HPDE6-E6E7 (cell line): ENCODE results near the gene SMOC2.
A peak's percentile ranks its signal among the peaks of the same experiment; 100 is the strongest.
"Not testable (repeated sequence)": the region's sequence is repeated elsewhere in the genome, so short reads cannot be mapped to it uniquely, and the experiment has no call there.

Source experiments
- DNase-seq: peaks from one replicate; pipeline ENCODE4 v3.0.0; 2011; ENCODE audit warnings: missing footprints; ENCODE audit errors: extremely low spot score

The SMOC2 gene

DNA sequence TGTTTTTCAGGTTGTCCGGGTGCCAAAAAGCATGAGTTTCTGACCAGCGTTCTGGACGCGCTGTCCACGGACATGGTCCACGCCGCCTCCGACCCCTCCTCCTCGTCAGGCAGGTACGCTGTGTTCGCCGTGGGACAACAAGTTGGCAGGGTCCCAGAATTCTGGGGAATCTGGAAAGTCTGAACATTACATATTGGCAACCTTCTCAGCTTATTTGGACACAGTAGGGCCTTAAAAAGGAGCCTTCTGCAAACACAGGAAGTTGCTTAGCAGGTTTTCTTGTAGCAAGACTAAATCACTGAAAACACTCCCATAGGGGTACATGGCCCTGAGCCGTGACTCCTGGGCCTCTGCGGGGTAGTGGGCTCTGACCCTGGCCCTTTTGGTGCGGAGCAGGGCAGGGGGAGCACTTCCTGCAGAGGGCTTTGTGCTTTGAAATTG is 209.7 kb downstream of the SMOC2 start:
- no peak for DNase-seq

DNA sequence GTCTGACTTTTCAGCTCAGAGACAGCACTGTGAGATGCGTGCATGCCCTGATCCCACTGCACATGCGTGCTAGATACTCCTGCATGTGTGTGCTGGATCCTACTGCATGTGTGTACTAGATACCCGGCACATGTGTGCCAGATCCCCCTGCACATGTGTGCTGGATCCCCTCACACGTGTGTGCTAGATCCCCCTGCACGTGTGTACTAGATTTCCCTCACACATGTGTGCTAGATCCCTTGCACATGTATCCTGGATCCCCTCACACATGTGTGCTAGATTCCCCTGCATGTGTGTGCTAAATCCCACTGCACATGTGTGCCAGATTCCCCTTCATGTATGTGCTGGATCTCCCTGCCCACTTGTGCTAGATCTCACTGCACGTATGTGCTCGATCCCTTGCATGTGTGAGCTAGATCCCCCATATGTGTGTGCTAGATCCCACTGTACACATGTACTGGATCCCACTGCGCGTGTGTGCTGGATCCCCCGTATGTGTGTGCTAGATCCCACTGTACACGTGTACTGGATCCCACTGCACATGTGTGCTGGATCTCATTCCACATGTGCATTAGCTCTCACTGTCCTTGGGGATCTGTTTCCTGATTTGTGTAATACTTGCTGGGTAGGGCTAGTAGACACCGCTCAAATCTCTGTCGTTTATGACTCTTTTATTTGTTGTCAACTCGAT is 214.6 kb downstream of the SMOC2 start:
- DNase-seq, result no peak

DNA sequence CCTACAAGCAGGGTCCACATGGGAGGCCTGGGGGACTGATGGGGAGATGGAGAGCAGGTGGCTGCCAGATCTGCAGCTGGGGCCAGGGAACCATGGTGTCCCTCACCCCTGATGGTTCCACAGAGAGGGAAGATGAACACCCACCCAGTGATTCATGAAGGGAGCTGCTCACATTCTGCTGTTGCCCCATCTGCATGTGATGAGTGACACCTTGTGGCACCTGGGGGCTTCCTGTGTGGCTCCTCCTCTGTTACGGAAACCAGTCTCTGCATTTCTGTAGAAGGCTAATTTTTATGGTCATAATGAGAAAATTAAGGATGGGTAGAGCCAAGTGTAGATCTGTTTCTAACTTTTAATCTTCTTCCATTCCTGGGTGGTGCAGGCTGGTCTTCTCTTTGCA is 217.1 kb downstream of the SMOC2 start:
- no peak for DNase-seq

DNA sequence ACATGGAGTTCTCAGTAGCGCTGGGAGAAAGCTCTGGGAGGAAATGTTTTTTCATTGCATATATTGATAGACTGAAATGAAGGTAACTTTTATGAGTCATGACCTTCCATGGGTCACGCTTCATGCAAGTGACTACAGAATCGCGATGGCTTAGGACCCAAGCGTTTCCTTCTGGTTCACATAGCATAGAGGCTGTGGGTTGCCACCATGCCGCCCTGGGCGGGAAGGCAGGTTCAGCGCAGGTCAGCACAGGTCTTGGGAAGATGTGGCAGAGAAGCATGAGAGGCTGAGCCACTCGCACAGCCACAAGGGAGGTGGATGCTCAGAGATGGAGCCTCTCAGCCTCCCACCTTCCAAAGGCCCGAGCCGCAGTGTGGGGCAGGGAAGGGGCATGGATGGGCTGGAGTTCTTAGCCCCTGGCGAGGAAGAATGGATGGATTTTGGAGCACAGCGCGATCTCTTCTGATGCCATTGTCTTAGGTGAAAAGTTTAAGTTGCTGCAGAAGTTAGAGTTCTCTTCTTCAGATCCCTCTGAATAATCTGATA is 219.5 kb downstream of the SMOC2 start:
- no peak for DNase-seq

DNA sequence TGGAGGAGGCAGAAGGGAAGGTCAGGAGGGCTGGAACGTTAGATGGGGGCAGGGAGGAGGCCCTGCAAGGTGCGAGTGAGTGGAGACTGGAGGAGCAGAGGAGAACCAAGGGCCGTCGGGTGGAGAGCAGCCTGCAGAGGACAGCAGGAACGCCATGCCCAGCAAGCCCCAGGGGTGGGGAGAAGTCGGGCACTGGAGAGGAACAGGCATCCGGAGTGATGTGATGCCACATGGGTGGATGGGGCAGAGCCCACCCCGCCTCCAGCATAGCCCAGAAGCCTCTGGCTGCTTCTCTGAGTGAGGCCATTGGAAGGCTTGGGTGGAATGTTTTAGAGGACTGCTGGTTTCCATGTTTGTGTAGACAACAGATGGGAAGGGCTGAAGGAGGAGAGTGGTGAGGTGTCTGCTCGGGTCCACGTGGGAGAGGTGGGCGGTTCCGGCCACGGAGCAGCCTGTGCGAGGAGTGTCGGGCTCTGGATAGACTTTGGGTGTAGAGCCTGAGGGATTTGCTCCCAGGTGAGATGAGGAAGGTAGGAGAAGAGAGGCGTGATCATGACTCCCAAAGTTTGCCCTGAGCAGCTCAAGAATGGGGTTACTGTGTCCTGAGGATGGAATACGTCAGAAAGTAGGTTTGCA is 221.4 kb downstream of the SMOC2 start:
- no peak for DNase-seq

DNA sequence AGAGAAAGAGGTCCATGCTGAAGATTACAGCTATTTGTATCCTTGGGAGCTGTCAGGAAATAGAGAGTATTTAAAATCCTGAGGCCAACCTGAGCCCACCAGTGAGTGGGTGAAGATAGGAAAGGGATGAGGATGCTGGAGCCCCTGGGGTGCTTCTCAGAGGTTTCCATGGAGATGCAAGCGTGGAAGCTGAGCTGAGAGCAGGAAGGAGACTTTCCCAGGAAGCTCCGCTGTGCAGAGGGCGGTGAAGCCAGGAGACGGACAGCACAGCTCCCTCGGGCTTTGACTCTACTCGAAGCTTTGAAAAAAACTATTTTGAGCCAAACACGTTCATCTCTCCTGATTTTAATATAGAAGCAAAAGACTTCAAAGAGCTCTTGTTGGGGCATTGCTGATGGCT is 222.1 kb downstream of the SMOC2 start:
- no peak for DNase-seq

DNA sequence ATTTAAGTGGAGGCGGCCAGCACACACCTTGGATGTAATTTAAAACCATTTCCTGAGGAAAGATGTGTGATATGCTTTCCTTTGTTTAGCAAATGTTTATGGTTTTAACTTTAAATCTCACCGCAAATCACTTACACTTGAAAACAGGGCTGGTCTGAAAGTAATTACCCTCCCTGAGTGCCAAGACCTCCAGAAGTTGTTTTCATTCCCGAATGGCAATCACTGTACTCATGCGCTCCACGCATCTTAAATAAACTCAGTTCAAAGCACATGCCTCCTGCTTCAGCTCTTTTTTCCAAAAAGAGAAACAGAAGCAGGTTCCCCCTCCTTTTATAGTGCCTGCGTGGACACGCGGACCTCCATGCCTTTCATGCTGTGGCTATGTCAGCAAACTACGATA is 224.0 kb downstream of the SMOC2 start:
- DNase-seq, result no peak

DNA sequence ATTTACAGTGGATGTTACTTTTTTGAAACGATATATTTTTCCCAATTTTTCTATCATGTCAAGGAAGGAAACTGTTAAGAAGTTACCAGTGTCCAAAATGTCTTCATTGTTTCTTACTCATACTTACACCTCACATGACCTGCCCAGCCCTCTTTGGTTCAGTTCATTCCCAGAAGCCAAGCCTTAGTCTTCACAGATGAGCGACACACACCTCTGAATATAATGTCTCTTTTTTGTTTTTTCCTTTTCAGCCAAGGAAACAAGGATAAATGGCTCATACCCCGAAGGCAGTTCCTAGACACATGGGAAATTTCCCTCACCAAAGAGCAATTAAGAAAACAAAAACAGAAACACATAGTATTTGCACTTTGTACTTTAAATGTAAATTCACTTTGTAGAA is 225.2 kb downstream of the SMOC2 start:
- peak; percentile 59 for DNase-seq

DNA sequence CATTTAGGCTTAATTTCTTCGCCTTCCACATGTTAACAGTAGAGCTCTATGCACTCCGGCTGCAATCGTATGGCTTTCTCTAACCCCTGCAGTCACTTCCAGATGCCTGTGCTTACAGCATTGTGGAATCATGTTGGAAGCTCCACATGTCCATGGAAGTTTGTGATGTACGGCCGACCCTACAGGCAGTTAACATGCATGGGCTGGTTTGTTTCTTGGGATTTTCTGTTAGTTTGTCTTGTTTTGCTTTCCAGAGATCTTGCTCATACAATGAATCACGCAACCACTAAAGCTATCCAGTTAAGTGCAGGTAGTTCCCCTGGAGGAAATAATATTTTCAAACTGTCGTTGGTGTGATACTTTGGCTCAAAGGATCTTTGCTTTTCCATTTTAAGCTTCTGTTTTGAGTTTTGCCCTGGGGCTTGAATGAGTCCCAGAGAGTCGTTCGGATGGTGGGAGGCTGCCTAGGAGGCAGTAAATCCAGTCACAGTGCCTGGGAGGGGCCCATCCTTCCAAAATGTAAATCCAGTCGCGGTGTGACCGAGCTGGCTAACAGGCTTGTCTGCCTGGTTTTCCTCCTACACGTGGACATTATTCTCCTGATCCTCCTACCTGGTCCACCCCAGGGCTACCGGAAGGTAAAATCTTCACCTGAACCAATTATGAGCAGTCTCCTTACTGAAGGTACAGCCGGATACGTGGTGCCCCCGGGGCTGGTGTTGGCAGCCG is 225.9 kb downstream of the SMOC2 start:
- peak; percentile 70 for DNase-seq

DNA sequence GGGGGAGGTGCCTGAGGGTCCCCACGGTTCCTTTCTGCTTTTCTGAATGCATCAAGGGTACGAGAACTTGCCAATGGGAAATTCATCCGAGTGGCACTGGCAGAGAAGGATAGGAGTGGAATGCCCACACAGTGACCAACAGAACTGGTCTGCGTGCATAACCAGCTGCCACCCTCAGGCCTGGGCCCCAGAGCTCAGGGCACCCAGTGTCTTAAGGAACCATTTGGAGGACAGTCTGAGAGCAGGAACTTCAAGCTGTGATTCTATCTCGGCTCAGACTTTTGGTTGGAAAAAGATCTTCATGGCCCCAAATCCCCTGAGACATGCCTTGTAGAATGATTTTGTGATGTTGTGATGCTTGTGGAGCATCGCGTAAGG is 226.4 kb downstream of the SMOC2 start:
- no peak for DNase-seq

DNA sequence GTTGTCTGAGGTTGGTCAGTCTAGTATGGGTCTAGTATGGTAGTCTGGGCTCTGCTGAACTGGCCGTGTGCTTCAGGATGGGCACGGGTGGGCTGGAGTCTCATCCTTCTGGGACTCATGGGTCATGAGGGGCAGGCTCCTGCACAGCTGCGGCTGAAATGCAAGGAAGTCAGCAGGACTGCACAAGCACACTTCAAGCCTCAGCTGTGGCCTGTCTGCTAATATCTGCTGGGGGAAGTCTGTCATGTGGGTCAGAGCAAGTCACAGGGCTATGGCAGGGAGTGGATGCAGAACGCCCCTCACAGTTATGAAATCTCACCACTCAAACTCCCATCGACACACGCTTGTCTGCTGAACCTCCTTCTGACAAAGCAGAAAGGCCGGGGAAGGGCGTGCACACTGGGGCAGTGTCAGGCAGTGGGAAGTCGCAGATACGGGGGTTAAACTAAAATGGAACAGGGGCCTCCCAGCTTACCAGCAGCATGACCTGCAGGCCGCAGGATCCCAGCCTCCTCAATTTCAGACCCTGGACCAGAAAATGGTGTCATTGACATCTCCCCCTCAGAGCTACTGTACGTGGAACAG is 229.5 kb downstream of the SMOC2 start:
- DNase-seq, result no peak

DNA sequence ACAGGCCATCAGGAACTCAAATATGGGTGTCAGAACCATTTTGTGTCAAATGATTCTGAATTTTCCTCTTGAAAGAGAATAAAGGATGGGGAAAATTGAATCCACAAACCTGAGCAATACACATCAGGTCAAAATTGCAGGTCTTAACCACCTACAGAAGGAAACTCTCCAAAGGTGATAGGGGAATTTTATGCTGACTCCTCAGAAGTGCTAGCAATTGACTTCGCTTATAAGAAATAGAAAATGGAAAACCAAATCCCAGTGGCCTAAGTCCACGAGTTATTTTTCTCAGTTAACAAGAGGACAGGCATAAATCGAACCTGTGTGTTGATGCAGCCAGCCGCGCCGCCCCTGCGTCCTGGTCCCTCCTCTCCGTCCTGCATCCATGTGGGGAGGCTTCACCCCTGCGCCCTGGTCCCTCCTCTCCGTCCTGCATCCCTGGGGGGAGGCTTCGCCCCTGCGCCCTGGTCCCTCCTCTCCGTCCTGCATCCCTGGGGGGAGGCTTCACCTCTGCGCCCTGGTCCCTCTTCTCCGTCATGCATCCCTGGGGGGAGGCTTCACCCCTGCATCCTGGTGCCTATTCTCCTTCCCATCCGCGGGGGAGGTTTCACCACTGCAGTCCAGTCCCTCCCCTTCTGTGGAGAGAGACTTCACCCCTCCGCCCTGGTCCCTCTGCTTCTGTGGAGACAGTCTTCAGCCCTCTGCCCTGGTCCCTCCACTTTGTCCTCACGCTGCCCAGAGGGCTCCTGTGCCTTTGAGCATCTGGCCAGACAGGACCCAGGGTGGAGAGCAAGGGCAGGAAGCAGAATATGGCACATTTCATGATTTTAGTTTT is 230.3 kb downstream of the SMOC2 start:
- DNase-seq, result no peak

DNA sequence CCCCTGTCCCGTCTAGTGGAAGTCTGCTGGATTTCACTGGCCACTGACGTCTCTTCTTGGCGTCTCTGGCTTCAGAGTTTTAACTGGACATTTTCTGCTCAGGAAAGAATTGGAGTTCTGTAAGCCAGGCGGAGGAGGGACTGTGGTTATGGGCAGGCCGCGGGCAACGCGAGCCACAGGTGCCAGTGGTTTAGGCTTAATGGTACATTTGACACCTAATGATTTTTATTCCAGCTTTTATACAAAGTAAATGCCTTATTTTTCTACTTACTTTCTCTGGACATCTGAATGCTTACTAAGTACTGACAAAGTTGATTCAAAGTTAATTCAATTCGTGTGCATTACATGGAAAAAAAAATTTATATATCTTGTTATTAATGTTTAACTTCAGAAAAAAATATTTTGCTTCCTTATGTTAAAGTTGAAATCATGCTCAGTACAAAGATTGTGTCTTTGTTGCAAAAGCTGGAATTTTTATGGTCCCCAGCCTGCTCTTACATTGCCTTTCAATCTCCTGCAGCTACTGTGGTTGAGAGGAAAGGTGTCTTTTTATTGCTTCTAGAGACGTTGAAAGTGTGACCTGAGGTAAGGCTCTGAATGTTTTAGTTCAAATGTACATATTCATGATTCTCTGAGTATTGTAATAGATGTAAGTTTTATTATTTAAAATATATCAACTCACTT is 231.0 kb downstream of the SMOC2 start:
- no peak for DNase-seq

DNA sequence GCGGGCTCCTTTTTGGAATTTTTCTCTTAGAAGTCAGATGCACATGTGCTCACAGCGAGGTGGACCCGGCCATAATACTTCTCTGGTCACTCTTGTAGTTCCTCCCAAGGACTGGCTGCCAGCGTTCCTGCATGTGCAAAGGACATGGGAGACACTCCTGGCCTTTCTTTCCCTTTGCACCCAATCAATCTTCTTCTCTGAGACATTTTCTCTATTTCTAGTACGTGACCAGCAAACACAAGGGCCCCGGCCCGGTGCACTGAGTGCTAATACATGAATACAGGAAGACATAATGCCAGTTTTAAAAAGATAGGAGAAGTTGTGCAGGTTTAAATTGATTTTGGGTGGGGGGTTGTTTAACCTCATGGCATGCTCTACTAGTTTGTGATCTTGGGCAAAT is 233.6 kb downstream of the SMOC2 start:
- DNase-seq, result no peak

DNA sequence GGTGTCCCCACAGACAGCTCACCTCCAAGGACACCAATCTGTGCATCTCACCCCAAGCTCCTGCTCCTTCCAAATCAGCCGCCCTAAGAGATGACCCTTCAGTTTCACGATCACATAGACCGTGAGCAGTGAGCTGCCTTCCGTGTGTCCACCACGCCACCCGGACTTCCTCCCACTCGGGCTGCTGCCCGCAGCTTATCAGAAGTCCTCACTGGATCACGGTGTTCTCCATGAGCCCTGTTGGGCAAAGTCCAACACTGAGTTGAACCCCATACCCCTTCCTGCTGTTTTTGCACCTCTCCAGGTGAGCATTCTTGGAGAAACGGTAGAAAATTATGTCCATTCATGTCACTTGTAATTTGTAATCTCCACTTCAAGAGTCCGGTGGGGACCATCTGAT is 234.4 kb downstream of the SMOC2 start:
- no peak for DNase-seq

DNA sequence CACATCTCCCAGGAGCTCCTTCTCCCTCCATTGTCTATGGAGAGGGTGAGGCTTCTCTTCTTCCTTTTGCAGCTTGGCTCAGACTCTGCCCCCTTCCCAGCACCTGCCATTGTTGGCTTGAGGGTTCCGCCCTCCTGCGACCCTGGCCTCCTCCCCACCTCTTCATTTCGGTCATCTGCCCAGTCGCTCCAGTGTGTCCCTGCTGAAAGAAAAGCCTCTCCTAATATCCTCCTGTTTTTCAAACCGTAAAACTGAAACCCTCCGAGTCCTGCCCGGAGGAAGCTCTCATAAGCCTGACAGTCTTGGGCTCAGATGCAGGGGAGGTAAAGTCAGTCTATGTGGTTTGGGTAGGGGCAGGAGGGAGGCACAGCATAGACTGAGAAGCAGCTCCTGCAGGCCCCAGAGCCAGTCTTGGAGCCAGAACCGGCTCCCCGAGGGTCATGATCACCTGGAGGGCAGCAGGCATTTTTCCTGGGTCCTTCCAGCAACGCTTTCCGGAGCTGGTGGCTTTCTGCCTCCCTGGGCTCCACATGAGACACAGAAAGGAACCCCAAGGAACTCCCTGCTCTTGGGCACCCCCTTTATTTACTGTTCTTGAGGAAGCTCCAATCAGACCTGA is 235.1 kb downstream of the SMOC2 start:
- DNase-seq, result no peak

DNA sequence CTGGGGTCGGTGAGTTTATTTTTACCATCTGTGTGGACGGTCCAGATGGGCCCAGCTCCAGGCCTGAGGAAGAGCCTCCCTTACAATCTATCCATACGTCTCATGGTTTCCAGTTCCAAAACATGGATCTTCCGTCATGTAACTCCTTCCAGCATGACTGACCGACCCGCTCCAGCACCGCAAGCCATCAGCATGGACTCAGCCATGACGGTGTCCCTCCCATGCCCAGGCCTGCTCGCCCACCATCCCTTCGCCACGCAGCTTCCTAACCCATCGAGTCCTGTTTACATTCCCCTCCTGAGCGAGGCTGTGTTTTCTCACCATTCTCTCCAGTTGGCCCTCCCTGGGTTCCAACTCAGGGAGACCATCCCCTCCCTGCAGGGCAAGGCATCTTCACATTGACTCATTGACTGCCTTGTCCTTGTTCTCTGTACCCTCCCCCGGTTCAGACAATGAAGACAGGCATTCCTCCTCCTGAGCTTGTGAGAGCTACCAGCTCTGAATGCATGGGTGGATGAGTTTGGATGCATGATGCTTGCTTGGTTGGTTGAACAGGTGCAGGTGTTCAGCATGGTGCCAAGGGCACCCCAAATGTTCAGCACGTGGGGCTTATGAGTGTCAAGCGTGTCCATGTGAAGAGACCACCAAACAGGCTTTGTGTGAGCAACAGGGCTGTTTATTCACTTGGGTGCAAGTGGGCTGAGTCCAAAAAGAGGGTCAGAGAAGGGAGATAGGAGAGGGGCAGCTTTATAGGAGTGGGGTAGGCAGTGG is 235.8 kb downstream of the SMOC2 start:
- no peak for DNase-seq

DNA sequence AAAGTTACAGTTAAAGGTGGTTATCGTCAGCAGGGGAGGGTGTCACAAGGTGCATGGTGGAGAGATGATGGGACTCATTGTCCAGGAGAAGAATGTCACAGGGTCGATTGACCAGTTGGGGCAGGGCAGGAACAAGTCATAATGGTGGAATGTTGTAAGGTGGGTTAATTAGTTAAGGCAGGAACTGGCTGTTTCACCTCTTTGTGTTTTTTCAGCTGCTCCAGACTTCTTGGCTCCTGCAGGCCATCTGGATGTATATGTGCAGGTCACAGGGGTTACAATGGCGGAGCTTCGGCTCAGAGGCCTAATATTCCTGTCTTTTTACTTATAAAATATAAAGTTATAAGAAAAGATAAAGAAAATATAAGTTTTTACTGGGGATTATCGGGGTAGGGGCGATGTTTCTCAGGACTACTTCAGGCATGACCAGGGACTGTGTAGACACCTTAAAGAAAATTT is 236.4 kb downstream of the SMOC2 start:
- DNase-seq, result not testable (repeated sequence)

DNA sequence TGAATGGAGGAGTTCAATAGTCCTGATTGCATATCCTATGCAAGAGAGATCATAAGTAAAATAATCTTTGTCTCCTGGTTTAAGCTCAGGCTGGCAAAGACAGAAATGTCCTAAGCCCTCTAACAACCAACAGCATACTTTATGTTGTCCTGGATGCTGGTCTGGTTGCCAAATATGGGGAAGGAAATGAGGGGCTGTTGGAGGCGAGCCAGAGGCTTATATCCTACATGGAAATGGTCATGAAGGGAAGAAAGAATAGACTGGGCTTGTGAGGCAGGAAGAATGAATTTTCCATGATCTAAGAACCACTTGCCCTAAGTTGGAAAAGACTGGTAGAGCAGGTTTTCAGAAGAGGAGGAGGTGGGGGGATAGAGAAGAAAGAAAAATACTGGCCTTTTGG is 237.1 kb downstream of the SMOC2 start:
- no peak for DNase-seq

DNA sequence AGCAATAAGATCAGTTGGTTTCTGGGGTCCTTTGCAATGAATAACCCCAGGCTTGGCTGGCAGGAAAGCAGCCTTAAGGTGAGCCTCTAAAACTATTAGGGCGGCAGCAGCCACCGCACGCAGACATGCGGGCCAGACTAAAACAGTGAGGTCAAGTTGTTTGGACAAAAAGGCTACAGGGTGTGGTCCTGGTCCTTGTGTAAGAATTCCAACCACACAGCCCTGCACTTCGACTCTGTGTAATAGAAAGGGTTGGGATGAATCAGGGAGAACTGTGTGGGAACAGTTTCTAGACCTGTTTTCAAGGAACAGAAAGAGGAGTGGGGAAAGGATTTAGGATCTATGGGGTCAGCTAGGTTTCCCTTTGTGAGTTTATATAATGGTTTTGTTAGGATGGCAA is 237.6 kb downstream of the SMOC2 start:
- no peak for DNase-seq
